Nephron (organoid): ENCODE results near the gene IQCN.
A peak's percentile ranks its signal among the peaks of the same experiment; 100 is the strongest.

Experiments
- H3K27ac Mint-ChIP-seq, 3 experiments: 2 replicates each; pipeline ENCODE4 v1.8.0; 2020; ENCODE audit warnings: mixed read lengths in 3 of 3, mild to moderate bottlenecking in 2 of 3, moderate library complexity in 1 of 3
- H3K27me3 Mint-ChIP-seq: 2 replicates; pipeline ENCODE4 v1.8.0; 2021; ENCODE audit warnings: low read depth, mild to moderate bottlenecking, moderate library complexity, mixed read lengths
- H3K36me3 Mint-ChIP-seq: 2 replicates; pipeline ENCODE4 v1.8.0; 2020; ENCODE audit warnings: low read depth, mixed read lengths
- H3K4me1 Mint-ChIP-seq: 2 replicates; pipeline ENCODE4 v1.8.0; 2020; ENCODE audit warnings: mixed read lengths
- H3K4me3 Mint-ChIP-seq, 3 experiments: 2 replicates each; pipeline ENCODE4 v1.8.0; 2020; ENCODE audit warnings: mild to moderate bottlenecking in 3 of 3, mixed read lengths in 3 of 3, moderate library complexity in 2 of 3
- H3K9me3 Mint-ChIP-seq: 2 replicates; pipeline ENCODE4 v1.8.0; 2020; ENCODE audit warnings: mixed read lengths
- TF ChIP-seq, protein P1 (sequence below), 3 experiments: fragments of 200-600 bp; sonication (generic); IDR thresholded peaks; one replicate each; pipeline ENCODE4 v1.5.0; 2021; ENCODE audit warnings: antibody characterized with exemption in 3 of 3; ENCODE audit not compliant: unreplicated experiment in 3 of 3

The IQCN gene, protein sequence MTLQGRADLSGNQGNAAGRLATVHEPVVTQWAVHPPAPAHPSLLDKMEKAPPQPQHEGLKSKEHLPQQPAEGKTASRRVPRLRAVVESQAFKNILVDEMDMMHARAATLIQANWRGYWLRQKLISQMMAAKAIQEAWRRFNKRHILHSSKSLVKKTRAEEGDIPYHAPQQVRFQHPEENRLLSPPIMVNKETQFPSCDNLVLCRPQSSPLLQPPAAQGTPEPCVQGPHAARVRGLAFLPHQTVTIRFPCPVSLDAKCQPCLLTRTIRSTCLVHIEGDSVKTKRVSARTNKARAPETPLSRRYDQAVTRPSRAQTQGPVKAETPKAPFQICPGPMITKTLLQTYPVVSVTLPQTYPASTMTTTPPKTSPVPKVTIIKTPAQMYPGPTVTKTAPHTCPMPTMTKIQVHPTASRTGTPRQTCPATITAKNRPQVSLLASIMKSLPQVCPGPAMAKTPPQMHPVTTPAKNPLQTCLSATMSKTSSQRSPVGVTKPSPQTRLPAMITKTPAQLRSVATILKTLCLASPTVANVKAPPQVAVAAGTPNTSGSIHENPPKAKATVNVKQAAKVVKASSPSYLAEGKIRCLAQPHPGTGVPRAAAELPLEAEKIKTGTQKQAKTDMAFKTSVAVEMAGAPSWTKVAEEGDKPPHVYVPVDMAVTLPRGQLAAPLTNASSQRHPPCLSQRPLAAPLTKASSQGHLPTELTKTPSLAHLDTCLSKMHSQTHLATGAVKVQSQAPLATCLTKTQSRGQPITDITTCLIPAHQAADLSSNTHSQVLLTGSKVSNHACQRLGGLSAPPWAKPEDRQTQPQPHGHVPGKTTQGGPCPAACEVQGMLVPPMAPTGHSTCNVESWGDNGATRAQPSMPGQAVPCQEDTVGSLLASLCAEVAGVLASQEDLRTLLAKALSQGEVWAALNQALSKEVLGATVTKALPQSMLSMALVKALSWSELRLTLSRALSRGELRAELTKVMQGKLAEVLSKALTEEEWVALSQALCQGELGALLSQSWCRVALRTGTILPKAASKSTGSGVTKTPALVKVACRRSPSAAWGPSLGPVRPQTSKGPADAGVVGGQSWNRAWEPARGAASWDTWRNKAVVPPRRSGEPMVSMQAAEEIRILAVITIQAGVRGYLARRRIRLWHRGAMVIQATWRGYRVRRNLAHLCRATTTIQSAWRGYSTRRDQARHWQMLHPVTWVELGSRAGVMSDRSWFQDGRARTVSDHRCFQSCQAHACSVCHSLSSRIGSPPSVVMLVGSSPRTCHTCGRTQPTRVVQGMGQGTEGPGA (N-terminal part only)

DNA sequence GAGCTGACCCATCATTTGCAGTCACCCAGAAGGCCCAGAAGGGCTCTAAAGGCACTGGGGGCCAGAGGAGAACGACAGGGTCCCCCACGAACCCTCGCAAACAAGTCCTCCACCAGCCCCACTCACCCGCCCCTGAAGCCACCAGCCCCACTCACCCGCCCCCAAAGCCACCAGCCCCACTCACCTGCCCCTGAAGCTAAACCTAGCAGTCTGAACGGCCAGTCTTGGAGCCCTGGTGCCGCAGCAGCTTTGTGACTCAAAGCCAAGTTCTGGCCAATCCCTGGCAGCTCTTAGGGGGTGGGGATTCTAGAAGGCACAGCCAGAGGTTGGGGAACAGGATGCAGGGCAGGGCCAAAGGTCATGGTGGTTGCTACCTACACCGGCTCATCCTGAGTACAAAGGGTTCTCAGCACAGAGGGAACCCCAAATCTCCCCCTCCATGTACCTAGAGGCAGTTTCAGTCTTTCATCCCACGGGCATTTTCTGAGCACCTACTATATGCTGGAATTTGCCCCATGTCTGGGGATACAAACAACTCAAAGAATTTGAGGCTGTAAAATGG is at the start of gene IQCN:
Gene IQCN (minus strand): TSS at position 234 of the 562 bp plus-strand sequence. CDS start 4,974 bp downstream, outside the sequence.
- TF ChIP-seq, protein P1, sequence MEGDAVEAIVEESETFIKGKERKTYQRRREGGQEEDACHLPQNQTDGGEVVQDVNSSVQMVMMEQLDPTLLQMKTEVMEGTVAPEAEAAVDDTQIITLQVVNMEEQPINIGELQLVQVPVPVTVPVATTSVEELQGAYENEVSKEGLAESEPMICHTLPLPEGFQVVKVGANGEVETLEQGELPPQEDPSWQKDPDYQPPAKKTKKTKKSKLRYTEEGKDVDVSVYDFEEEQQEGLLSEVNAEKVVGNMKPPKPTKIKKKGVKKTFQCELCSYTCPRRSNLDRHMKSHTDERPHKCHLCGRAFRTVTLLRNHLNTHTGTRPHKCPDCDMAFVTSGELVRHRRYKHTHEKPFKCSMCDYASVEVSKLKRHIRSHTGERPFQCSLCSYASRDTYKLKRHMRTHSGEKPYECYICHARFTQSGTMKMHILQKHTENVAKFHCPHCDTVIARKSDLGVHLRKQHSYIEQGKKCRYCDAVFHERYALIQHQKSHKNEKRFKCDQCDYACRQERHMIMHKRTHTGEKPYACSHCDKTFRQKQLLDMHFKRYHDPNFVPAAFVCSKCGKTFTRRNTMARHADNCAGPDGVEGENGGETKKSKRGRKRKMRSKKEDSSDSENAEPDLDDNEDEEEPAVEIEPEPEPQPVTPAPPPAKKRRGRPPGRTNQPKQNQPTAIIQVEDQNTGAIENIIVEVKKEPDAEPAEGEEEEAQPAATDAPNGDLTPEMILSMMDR (IDR thresholded peaks at IDR 0.05; ENCODE audit: unreplicated experiment in 3 of 3): no peak
- Mint-ChIP-seq H3K27ac (peak within 1 kb of the TSS; percentile 13 to 27 (median 22)), H3K4me1 (peaks cover 8% of the 10 kb centered on the region), H3K9me3 (no peaks in the 10 kb centered on the region), H3K36me3 (peaks cover 20% of the 10 kb centered on the region), H3K4me3 (peak within 1 kb of the TSS in 1 of 3 experiments; percentile 22), H3K27me3 (no peaks in the 10 kb centered on the region)

DNA sequence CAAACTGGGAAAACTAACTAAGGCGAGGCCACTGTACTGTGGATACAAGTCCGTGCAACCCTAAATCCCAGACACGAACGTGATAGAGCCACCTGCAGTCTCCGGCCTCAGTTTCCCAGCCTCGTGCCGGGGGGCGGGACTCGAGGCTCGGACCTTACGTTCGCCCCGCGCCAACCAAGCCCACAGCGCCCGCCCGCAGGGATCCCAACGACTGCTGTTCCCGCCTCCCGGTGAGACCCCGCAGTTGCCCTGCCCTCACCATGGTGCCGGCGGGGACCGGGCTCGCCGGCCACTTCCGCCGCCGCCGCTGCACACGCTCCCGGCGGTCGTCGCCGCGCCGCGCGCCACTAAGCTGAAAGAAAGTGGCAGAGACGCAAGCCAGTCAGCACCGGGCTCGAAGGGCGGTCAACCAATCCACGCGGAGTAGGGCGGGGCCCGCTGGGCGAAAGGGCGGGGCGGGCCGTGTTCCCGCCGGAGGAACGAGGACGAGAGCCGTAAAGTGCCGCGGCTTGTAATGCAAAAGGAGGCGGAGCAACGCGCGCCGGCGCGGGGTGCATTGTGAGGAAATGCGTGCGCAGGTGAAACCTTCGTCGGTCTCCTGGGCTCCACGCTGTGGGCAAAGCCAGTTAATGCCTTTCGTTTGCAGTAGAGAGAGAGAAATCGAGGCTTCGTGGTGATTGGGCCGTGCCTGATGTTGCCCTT is 48.7 kb upstream of the IQCN start, which contains the start of gene LSM4:
Gene LSM4 (minus strand): TSS at position 318 of the 702 bp plus-strand sequence. CDS start 56 bp downstream, at position 262.
- Mint-ChIP-seq H3K36me3 (peaks cover 4% of the 10 kb centered on the region), H3K27ac (peak within 1 kb of the TSS; percentile 97 to 99 (median 99)), H3K27me3 (no peaks in the 10 kb centered on the region), H3K9me3 (no peaks in the 10 kb centered on the region), H3K4me3 (peak within 1 kb of the TSS; percentile 83 to 96 (median 88)), H3K4me1 (peaks cover 28% of the 10 kb centered on the region)
- TF ChIP-seq, protein P1 (IDR thresholded peaks at IDR 0.05; ENCODE audit: unreplicated experiment in 3 of 3): peak in 1 of 3 experiments; percentile 15

DNA sequence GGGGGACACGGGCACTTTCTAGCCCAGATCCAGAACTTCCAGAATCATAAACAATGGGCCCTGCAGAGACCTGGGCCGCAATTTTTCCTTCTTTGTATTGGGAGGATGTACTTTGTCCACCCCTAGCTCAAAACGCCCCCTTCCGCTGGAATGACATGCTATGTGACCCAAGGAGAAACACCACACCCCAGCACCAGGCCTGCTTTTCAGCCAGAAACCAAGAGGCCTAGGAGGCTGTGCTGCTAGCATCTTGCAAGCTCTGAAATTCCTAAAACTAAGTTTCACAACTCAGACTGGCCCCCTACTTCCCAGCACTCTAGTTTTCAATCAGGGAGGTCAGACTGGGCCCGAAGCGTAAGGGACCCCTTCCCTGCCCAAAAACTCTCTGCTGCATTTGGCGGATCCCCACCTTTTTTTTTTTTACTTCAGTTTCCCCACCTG is 48.1 kb upstream of the IQCN start:
- Mint-ChIP-seq H3K4me3 (peak overlapping the region; percentile 83 to 96 (median 88)), H3K9me3 (no peaks in the 10 kb centered on the region), H3K27ac (peak overlapping the region; percentile 97 to 99 (median 99)), H3K36me3 (peaks cover 4% of the 10 kb centered on the region), H3K4me1 (peaks cover 28% of the 10 kb centered on the region), H3K27me3 (no peaks in the 10 kb centered on the region)
- TF ChIP-seq, protein P1 (IDR thresholded peaks at IDR 0.05; ENCODE audit: unreplicated experiment in 3 of 3): no peak

DNA sequence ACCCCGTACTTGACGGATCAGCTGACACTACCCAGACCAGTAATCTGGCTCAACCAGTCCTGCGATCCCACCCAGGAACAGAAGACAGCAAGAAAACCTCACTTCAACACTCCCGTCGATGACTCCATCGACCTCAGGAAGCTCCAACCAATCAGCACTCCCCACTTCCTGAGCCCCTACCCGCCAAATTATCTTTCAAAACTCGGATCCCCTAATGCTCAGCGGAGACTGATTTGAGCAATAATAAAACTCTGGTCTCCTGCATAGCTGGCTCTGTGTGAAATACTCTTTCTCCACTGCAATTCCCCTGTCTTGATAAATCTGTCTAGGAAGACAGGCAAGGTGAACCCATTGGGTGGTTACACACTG is 47.5 kb upstream of the IQCN start:
- no peaks in the 10 kb centered on the region for H3K27me3 Mint-ChIP-seq
- H3K36me3 Mint-ChIP-seq: peaks cover 4% of the 10 kb centered on the region
- H3K4me3 Mint-ChIP-seq: peak overlapping the region; percentile 83 to 96 (median 88)

More for the DNA sequence above, 47.5 kb upstream of the IQCN start:
- H3K9me3 Mint-ChIP-seq: no peaks in the 10 kb centered on the region
- peaks cover 28% of the 10 kb centered on the region for H3K4me1 Mint-ChIP-seq
- H3K27ac Mint-ChIP-seq: peak overlapping the region; percentile 97 to 99 (median 99)
- TF ChIP-seq, protein P1 (IDR thresholded peaks at IDR 0.05; ENCODE audit: unreplicated experiment in 3 of 3): no peak
